Superior temporal gyrus (tissue), 1 donor: ENCODE results near the gene CASQ1.
A peak's percentile ranks its signal among the peaks of the same experiment; 100 is the strongest.

ENCODE experiments used
- DNase-seq: peaks from one replicate; pipeline ENCODE4 v3.0.0-alpha.2; 2016; ENCODE audit errors: extremely low spot score

CASQ1 gene

DNA sequence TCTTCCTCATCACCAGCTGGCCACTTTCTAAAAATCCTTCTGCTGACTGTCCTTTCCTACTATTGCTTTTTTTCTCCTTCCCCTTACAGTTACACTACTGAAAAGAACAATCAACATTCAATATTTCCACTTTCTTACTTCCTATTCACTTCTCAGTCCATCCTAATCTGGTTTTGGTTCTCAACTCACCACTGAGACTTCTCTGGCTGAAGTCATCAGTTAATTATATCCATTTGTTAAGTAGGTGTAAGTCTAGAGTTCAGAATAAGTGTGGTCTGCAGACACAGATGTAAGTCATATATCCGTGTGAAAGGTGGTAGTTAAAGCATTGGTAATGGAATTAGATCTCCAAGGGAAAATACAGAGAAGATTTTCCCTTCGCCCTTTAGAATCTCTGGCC is 36.2 kb downstream of the CASQ1 start:
- no peak for DNase-seq

DNA sequence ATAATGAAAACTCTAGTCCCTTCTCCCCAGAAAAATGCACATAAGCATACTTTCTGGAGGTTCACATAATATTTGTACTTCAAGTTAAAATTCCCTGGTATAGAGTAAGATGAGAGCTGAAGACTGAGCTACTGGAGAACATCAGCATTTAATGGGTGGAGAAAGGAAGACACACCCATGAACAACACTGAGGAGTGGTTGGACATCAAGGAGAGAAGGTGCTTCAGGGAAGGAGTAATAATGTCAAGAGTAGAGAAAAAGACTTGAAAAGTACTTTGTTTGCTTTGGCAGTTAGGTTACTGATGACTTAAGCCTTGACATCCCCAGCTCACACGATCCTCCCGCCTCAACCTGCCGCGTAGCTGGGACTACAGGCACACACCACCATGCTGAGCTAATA is 36.7 kb downstream of the CASQ1 start:
- no peak for DNase-seq

GRCh38 chr1:160227561-160227960 is 37.2 kb downstream of the CASQ1 start:
- DNase-seq: no peak

- DNase-seq: no peak
Measured at GRCh38 chr1:160228431-160228830, 38.1 kb downstream of the CASQ1 start.

DNA sequence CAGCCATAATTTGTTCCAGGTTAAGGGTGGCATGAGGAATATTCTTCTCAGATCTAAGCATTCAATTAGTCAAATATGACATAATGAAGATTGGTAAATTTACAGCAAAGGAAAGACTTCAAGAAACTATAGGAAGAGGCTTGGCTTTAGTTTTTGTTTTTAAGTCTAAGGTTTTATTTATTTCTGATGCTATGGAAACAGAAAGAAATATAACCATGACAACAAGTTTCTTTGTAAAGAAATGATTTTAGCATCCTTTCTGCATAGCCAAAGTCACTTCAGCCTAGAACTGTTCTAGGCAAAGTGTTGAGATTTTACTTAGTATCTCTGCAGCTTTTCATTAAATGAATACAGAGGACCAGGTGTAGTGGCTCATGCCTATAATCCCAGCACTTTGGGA is 42.5 kb downstream of the CASQ1 start:
- DNase-seq: no peak

- DNase-seq: no peak
Measured at GRCh38 chr1:160236806-160237205, 46.4 kb downstream of the CASQ1 start.

DNA sequence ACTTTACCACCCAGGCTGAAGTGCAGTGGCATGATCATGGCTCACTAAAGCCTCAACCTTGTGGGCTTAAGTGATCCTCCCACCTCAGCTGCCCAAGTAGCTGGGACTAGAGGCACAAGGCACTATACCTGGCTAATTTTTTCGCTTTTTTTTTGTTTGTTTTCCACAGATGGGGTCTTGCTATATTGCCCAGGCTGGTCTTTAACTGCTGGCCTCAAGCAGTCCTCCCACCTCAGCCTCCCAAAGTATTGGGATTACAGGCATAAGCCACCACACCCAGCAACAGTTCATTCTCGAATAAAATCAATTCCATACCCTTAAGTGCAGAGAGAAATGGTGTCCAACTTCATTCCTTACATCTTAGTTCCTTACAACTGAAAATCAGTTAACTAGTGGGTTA is 47.2 kb downstream of the CASQ1 start:
- DNase-seq: no peak

GRCh38 chr1:160238408-160238807 is 48.0 kb downstream of the CASQ1 start:
- DNase-seq: no peak

DNA sequence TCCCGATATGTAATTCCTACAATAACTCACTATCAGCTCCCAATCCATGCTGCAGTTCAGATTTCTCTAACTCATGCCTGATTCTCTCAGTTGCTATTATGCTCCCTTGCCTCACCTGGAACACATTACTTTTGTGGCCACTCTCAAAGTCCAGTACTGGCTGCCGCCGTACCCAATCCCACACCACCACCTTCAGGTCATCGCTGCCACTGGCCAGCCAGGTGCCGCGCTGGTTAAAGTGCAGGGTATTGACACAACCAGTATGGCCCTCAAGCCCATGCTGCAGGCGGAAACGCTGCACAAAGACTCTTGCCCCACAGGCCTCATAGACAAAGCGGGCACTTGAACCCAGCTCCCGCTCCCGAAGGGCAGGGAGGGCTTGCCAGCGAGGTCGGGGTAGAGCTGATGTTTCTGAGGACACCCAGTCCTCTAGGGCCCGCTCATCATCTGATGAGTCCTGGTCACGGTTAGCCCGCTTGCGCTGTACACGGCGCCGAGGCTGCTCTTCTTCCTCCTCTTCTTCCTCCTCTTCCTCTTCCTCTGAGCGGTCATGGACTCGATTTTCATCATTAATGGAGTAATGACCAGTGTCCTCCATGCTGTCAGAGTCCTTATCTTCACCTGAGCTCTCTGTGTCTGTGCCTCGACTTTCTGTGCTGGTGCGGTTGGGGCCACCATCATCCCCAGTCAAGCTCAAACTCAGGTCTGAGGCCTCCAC is 49.4 kb downstream of the CASQ1 start:
- no peak for DNase-seq

GRCh38 chr1:160243767-160244166 is 53.4 kb downstream of the CASQ1 start:
- no peak for DNase-seq

GRCh38 chr1:160244209-160244608 is 53.8 kb downstream of the CASQ1 start:
- DNase-seq: no peak

DNA sequence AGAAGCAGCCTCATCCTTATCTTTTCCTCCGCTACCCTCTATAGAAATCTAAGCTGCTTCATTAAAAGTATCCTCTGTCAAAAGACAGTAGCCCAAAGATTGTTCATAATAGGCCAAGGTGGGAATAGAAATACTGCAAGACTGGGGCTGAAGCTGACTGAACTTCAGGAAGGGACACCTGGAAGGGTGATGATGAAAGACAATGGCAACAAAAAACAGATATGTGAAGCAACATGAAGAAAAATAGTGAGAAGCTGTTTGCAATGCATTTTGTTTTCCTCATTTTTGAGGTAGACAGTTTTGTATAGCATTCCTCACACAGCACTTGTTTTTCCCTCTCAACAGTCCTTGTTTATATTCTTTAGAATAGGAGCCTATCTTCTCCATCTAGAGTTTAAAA is 55.1 kb downstream of the CASQ1 start:
- no peak for DNase-seq

DNA sequence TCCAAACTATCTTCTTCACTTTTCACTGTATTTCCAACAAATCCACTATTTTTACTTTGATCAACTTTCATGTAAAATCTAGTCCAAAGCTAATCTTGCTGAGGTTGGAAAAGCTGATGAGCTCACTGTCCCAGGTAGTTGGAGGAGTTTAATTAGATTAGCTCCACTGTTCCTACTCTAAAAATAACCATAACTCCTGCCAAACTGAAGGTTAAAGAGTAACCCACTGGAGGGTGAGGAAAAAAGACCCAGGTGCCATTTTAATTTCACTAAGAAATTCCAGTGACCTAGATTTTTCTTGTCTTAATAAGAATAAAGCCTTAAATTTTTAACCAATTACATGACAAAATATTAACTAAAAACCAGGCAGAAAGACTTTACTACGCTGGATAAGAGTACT is 56.7 kb downstream of the CASQ1 start:
- no peak for DNase-seq

DNA sequence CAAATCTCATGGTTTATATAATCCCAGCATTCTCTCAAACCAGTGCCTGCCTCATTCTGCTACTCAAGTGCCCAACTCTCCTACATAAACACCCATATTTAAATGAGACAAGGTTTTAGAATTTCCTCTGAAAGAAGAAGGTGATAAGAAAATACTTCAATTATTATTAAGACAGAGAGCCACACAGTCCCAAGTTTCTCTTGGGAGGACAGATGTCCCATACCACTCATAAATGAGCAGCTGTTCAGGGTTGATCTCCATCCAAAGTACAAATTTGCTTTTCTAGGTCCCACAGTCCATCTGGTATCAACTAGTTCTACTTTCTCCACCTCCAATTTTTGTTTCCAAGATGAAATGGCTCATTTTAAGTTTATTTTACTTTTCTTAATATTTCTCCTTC is 60.6 kb downstream of the CASQ1 start:
- DNase-seq: peak; percentile 71
